Measurements from ENCODE around the gene TADA2B.

- TF ChIP-seq CTCF (IDR thresholded peaks at IDR 0.05) (no peak), EZH2 (IDR thresholded peaks at IDR 0.05; ENCODE audit: borderline replicate concordance, insufficient read depth, low read depth, low read length, poor library complexity, severe bottlenecking) (no peak)
Observed at GRCh38 chr4:7031558-7032449, 11.4 kb upstream of the TADA2B start.

Measured in B cell (primary cell).